Stimulated activated CD4-positive, alpha-beta T cell treated with anti-CD3 and anti-CD28 coated beads, TNF-alpha, amount 100 ng/mL, for 1 hour (primary cell): Measurements from ENCODE around the gene FOXB1.

ENCODE experiments used
- DNase-seq, 3 donors: peaks; one replicate each; pipeline ENCODE4 v3.0.0-alpha.2; 2020; ENCODE audit warnings: low read depth in 3 of 3, low spot score in 1 of 3

Gene FOXB1

GRCh38 chr15:59998950-59999611 lies 5.0 kb upstream of the FOXB1 start:
- DNase-seq: no peak

GRCh38 chr15:59999612-60000112 lies 4.4 kb upstream of the FOXB1 start:
- no peak for DNase-seq

- DNase-seq: no peak
Measured at GRCh38 chr15:60000113-60000823, 3.8 kb upstream of the FOXB1 start.

GRCh38 chr15:60000824-60001609 lies 3.1 kb upstream of the FOXB1 start:
- DNase-seq: no peak

DNA sequence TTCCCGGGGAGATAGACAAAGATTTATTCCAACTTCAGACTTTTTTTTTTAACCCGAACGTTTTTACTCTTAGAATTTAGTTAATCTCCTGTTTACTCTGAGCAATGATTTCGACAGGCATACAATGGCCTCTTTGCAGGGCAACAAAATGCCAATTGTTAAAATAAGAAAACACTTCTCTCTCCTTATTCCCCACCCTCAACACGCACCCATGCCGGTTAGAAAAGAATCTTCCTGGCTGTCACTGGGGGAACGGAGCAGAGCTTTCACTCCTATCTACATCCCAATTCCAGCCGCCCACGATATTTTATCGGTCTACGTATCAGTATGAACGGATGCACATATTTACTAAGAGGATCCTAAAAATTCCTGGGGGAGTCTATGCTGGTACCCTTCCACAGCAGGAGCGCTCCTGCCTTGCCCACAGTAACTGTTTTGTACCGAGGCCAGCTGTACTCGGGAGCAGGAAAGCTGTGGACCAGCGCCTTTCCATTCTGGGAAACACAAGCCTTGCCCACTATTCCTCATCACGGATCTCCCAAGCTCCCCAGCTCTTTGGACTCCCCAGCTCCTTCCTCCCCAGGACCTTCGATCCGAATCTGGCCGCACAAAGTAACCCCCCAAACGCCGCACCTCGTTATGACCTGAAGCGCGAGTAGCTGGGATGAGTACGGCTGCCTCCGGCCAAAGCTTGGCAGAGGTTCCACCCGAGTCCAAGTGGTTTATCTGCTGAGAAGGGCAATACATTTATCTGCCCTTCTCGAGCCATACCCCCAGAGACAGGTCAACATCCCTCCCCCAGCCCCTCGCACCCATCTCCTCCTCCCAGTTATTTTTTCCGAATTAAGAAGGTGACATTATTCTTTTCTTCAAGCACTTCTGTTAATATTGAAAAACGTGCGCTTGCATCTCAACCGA lies 2.2 kb upstream of the FOXB1 start:
- no peak for DNase-seq

DNA sequence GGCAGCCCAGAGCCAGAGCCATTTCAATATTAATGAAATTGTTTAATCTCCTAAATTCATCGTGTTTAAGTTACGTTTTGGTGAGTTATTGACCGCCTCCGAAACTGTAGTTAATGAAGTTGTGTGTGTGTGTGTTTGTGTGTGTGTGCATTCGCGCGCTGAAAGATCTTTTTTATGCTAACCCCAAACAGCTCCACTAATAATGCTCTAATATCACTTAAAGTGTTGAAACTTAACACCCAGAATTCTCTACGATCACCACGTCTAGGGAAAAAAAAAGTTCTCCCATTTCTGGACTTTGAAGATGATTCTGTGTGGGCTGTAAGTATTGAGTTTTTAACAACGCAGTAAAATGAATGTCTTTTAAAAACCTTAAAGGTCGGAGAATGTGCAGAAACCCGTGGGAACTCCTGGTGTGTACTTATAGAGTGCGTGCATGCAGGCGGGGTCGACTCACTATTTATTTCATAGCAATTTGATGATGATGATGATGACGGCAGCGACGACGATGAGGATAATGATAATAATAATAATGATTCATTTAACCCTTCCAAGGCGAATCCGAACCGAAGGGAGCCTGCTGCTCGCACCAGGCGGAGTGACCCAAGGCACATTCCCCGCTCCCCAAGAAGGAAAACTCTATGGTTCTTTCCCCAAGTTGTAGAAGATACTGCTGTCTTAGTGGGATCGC lies 1.4 kb upstream of the FOXB1 start:
- no peak for DNase-seq

GRCh38 chr15:60003243-60004008 lies 685 bp upstream of the FOXB1 start:
- DNase-seq: no peak

GRCh38 chr15:60004846-60005351 lies 788 bp downstream of the FOXB1 start:
- DNase-seq: no peak

DNA sequence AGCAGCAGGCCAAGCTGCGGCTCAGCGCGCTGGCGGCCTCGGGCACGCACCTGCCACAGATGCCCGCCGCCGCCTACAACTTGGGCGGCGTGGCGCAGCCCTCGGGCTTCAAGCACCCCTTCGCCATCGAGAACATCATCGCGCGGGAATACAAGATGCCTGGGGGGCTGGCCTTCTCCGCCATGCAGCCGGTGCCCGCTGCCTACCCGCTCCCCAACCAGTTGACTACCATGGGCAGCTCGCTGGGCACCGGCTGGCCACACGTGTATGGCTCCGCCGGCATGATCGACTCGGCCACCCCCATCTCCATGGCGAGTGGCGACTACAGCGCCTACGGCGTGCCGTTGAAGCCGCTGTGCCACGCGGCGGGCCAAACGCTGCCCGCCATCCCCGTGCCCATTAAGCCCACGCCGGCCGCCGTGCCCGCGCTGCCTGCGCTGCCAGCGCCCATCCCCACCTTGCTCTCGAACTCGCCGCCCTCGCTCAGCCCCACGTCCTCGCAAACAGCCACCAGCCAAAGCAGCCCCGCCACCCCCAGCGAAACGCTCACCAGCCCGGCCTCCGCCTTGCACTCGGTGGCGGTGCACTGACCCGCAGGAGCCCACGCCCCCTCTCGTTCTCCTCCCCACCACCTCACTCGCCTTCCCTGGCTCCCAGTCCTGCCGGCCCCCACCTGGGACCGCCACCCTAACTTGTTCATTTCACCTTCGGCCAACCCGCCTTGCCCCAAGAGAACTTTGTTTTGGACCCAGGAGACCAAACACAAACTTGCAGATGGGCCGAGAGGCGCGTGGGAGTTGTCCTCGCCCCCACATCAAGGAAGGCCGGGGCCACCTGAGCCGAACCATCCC lies 1.5 kb downstream of the FOXB1 start:
- DNase-seq: no peak

DNA sequence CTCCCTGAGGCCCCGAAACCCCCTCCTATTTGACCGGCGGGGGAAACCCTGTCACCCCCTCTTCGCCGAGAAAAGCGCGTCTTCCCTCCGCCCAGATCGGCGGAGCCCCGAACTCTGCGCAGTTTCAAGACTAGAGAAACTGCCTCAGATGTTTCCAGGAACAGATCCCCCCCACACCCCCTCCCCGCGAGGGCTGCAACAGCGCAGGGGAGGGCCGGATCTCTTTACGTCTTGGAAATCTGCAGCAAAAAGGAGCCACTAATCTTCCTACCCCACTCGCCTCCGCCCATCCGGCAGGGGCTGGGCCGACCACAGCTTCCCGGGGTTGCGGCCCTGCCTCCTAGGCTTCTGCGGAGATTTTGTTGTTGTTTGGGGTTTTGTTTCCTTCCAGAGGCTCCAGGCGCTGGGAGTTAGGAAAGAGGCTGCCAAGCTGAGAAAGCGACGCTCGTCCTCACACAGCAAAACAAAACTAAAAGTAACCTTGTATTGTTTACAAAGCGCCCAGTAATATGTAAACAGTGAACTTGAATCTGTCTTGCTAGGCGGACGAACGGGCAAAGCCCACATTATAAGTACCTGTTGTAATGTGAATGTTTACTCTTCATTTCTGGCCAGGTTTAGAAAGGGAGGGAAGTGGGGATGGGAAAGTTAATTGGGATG lies 2.2 kb downstream of the FOXB1 start:
- DNase-seq: no peak

- no peak for DNase-seq
Measured at GRCh38 chr15:60006873-60007272, 2.8 kb downstream of the FOXB1 start.

DNA sequence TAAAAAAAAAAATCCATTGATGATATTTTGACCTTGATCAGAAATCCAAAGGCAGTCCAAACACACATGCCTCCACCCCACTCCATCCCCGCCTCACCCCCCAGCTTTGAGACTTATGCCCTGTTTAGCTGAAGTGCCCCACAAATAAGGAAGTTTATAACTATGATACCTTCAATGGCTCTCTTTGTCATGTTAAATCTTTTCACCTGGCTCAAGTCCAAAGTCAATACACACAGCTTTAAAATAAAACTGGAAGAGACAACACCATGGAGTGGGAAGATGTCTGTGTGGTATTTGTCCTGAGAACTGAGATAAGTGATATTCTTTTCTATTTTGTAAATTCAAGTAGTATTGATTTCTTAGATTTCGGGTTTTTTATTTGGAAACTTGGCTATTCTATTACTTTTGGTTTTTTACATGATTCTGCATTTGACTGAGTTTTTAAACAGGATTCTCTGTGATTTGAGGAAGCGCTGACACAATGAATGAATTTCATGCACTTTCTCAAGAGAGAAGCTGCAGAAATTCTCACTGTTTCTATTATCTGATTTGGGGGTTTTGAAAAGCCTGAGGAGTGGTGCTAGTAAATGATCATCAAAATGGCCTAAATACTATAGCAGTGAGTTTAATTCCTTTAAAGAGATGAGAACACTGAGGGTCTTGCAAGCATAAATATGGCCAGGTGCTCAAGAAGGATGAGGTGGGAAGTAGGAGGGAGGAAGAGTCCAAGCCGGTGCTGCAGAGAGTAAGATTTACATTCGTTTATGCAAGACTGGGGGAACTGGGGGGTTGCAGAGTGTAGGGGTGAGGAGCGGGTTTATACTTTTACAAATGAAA lies 5.2 kb downstream of the FOXB1 start:
- DNase-seq: no peak

DNA sequence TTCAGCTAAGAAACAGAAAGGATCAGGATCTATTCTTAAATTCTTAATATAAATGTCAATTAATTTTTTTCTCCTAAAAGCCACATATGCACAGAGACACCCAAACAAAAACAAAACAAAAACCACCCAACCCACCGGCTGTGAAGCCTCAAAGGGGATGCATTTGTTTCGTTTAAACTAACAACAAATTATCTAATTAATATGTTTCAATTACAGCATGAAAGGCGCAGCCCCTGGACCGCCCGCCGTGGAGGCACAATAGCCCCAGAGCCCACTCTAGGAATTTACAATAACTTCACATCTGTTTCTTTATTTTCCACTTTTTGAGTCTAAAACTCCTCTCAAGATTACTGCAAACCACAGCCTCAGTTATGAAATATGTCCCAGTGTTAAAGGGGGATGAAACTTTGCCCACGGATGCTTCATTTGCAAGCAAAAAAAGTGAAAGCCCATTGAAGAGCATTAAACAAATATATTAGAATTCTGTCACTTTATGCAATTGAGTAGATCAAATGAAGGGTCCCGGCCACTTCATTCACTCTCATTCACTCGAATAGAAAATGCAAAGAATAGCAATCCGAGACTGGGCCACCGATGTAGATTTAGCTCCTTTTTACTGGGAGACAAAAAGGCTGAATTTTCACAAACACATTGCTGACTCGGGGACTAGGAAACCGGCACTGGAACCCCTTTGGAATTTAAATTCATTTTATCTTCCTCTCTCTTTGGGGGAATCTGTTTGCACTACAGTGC lies 6.0 kb downstream of the FOXB1 start:
- DNase-seq: no peak

- DNase-seq: no peak
Measured at GRCh38 chr15:60010858-60011257, 6.7 kb downstream of the FOXB1 start.

- DNase-seq: no peak
Measured at GRCh38 chr15:60012695-60013094, 8.6 kb downstream of the FOXB1 start.
